H54 (cell line): Measurements from ENCODE around the gene NELFA.

ENCODE experiments used
- DNase-seq: peaks from one replicate; pipeline ENCODE4 v3.0.0; 2011; ENCODE audit warnings: low spot score, mixed read lengths; ENCODE audit not compliant: insufficient read length
- FAIRE-seq: peaks from 3 replicates; lab custom pipeline; 2011; peaks lifted over from hg19 to GRCh38; lab: Jason Lieb, UNC
- POLR2A ChIP-seq: IDR thresholded peaks from 2 replicates; pipeline ENCODE4 v1.6.1; 2011; ENCODE audit warnings: low read depth, mild to moderate bottlenecking, low read length

Gene NELFA

DNA sequence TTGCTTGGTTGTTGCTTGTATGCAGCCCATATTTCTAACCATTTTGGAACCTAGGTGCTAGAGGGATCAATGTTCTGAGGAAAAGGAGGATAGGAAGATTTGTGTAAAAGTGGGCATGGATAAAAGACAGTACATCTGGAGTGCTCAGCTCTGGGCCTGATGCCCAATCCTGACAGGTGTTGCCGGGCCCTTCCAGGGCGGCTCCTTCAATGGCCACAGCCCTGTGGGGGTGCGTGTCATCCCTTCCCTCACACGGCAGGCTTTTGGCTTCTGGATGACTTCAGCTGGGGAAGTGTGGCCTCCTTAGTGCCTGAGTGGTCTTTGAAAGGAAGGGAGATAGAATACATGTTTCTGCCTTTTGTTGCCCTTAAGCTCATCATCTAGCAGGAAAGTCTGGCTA, 47.2 kb downstream of the NELFA start:
- DNase-seq, result no peak
- no peak for FAIRE-seq
- no peak for TF ChIP-seq POLR2A

DNA sequence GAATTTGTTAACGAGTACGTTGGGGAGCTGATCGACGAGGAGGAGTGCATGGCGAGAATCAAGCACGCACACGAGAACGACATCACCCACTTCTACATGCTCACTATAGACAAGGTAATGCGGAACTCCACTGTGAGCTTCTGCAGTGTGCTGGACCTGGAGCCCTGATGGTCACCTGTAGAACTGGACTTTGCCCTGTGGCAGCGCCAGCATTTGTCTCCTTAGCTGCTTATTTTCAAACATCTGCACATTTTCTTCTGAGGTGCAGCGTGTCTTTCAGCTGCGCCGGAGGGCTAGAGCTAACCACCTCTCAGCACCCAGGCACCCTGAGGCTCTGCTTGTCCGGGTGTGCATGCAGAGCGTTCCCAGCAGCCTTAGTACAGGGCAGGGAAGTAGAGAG, 47.7 kb downstream of the NELFA start:
- DNase-seq (no peak), FAIRE-seq (no peak)
- TF ChIP-seq POLR2A, result no peak

DNA sequence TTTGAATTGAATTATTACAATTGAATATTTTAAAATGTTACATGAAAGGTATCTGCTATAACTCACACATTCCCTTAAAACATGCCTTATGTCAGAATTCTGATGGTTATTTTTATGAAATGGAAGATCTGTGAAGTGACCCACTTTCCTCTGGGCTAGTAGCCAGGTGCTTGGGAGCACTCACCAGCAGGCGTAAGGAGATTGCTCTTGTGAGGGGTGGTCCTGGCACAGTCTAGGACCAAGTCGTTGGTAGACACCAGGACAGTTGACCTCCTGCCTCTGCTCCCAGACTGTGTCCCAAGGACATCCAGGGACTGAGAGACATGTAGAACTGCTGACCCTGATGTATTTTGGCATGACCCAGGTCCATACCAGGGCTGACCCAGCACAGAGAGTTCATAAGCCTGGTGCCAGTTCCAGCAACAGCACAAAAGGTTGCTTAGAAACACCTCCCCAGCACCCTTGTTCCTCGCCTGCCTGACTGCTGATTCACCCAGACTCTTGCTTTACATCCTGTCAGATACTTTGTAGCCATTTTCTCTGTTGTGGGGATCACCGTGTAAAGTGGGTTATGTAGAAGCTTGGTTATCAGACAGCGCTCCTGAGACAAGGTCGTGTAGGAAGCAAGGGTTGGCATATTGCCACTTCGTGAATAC, 48.5 kb downstream of the NELFA start:
- DNase-seq (no peak), FAIRE-seq (no peak)
- TF ChIP-seq POLR2A, result no peak

- DNase-seq (no peak), FAIRE-seq (no peak)
- TF ChIP-seq POLR2A, result no peak
Observed at GRCh38 chr4:1959104-1959384, 49.7 kb downstream of the NELFA start.

- FAIRE-seq (no peak), DNase-seq (no peak)
- TF ChIP-seq POLR2A, result no peak
Observed at GRCh38 chr4:1958276-1959103, 50.3 kb downstream of the NELFA start.

DNA sequence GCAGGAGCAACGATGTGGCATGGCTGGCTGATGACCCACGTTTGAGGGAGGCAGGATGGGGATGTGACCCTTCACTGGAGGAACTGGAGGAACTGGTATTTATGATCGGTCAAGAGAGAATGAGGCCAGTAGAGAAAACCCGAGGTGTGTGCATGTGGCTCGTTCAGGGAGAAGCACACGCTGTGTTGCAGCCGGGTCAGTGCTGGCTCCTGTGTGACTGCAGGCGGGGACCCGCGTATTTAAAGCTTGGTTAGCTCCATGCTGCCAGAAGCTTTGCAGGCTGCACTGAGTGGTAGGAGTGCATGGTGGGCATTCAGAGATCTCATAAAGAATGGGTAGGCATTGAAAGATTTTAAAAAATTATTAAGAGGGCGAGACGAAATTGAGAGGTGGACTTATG, 52.1 kb downstream of the NELFA start:
- no peak for DNase-seq
- TF ChIP-seq POLR2A, result no peak
- FAIRE-seq, result no peak

DNA sequence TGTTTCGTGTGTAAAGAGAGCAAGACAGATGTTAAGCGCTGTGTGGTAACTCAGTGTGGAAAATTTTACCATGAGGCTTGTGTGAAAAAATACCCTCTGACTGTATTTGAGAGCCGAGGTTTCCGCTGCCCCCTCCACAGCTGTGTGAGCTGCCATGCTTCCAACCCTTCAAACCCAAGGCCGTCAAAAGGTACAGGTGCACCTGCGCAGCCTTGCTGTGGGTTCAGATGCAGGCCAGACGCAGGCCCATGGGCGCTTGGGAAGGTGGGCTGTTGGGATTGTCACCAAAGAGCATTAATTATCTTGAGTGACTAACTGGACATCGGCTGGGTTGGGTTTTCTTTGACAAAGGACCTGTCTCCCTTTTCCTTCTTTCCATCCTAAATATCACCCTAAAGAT, 55.4 kb downstream of the NELFA start:
- FAIRE-seq (no peak), DNase-seq (no peak)
- TF ChIP-seq POLR2A, result no peak

DNA sequence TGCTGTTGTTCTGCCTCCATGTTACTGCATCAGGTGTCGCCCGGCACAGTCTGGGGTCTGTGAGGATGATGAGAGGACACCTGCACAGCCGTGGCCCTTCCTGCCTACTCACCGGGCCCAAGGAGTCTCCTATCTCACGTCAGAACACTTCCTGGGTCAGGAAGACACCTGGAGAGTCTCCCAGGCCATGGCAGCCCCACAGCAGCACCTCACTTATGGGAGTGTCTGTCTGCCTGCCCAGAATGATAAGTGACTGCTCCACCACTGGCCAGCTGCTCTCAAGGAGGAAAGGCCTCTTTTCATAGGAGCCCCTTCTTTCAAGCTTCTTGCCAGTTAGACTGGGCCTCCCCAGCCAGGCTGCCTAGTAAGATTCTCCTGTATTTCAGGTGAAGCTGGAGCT, 56.1 kb downstream of the NELFA start:
- FAIRE-seq (no peak), DNase-seq (no peak)
- TF ChIP-seq POLR2A, result no peak

- DNase-seq (no peak), FAIRE-seq (no peak)
- TF ChIP-seq POLR2A, result no peak
Observed at GRCh38 chr4:1952058-1952700, 56.6 kb downstream of the NELFA start.

- FAIRE-seq (no peak), DNase-seq (no peak)
- no peak for TF ChIP-seq POLR2A
Observed at GRCh38 chr4:1950369-1950768, 58.4 kb downstream of the NELFA start.

DNA sequence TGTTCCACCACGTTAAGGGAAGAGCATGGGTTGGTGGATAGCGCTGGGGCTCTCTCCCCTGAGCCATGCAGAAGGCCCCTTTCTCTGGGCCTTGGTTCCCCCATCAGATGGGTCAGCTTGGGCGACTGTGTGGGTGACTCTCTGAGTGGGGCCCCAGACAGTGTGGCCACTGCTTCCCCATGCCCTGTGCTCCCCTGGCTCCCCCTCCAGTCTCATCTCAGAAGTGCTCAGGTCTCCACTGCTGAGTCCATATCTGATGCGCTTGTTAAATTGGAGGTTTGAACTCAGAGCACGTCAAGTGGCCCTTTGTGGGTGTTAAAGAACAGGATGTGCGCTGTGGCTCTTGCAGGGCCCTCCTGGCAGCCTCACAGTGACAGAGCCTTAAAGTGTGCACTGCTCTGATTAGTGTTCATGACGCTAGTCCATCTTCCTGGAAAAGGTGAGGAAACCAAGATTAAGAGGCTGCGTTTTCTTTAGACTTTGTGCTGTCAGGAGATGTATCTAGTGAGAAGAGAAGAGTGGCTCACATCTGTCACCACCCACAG, 59.8 kb downstream of the NELFA start:
- DNase-seq (no peak), FAIRE-seq (no peak)
- no peak for TF ChIP-seq POLR2A

DNA sequence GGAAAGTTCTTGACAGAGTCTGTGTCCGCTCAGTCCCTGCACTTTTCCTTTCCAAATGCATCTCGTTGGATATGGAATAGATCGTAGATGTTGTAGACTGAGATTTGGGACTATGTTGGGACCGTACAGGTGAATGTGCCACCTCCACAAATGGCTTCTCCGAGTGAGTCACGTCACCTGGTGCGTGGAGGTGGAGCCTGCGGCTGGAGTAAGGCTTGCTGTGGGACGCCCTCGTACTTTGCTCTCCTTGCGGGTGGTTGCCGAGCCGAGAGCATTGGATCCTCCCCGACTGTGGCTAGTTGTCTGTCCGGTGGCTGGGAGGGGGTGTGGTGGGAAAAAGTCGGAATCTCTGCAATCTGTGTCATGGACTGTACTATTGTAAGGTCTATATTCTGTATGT, 60.5 kb downstream of the NELFA start:
- TF ChIP-seq POLR2A, result no peak
- no peak for FAIRE-seq
- DNase-seq, result no peak

DNA sequence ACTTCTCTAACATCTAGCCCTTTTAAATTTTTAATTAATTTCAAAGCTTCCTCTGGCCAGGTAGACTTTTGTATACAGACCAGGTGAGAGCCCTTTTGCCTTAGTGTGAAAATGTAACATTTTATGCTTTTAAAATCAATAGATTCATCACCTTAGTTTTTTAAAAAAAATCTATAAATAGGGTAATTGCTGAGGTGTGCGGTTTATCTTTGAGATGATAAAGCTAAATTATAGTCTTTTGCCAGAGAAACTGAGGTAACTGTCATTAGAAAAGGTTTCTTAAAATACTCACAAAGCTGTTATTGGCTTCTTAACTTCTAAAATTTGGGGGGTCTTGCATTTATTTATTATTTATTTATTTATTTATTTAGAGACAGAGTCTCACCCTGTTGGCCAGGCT, 62.9 kb downstream of the NELFA start:
- no peak for TF ChIP-seq POLR2A
- FAIRE-seq, result no peak
- no peak for DNase-seq

GRCh38 chr4:1945124-1945895, 63.5 kb downstream of the NELFA start:
- no peak for FAIRE-seq
- no peak for TF ChIP-seq POLR2A

More at GRCh38 chr4:1945124-1945895, 63.5 kb downstream of the NELFA start:
- no peak for DNase-seq
